ENCODE measurements around the gene PSMB7. TPM values are rescaled to one million over a fixed set of nuclear protein-coding genes. Genes with fewer than 3 reads are reported as not detected.

The PSMB7 gene
- total RNA-seq (2022; extraction: Qiagen RNA extraction; ENCODE audit: low read depth): 305 to 358 TPM (median 337 TPM) in 5 replicates

GRCh38 chr9:124415102-124415851 lies at the start of gene PSMB7:
Gene PSMB7 (minus strand): TSS chr9:124415442. CDS start chr9:124415425, 17 bp downstream.

GRCh38 chr9:124450241-124450924 lies 35.1 kb upstream of the PSMB7 start, which contains the start of gene ADGRD2:
Gene ADGRD2 (plus strand): TSS chr9:124450451. CDS start chr9:124451667, 1,216 bp downstream.

Other genes with a start within 250 kb of the PSMB7 start
- 55.7 to 69.5 TPM (median 61.4 TPM) in 5 replicates for gene NEK6, start 157.5 kb downstream of the PSMB7 start, total RNA-seq (2022; extraction: Qiagen RNA extraction; ENCODE audit: low read depth)
- 0.03 TPM in 1 of 5 replicates, not detected in the others for gene ADGRD2, start 35.0 kb upstream of the PSMB7 start, total RNA-seq (2022; extraction: Qiagen RNA extraction; ENCODE audit: low read depth)
- 0.08 TPM in 1 of 5 replicates, not detected in the others for gene NR5A1, start 92.0 kb upstream of the PSMB7 start, total RNA-seq (2022; extraction: Qiagen RNA extraction; ENCODE audit: low read depth)

Measured in A549 treated with CpdA at 1 μM for 4 hours (cell line).